ENCODE data around the gene SLC45A2.
"Not testable (repeated sequence)": the region's sequence is repeated elsewhere in the genome, so short reads cannot be mapped to it uniquely, and the experiment has no call there.

Gene SLC45A2

GRCh38 chr5:33914844-33915243 is 69.6 kb downstream of the SLC45A2 start:
- DNase-seq, result not testable (repeated sequence)

- DNase-seq, result not testable (repeated sequence)
These were observed 78.2 kb downstream of the SLC45A2 start for GRCh38 chr5:33906248-33906647.

- DNase-seq, result no peak
These were observed 79.1 kb downstream of the SLC45A2 start for GRCh38 chr5:33905381-33905780.

- DNase-seq, result no peak
These were observed 81.4 kb downstream of the SLC45A2 start for GRCh38 chr5:33903118-33903517.

GRCh38 chr5:33901156-33901555 is 83.3 kb downstream of the SLC45A2 start:
- DNase-seq, result no peak
